K562 (cell line): ENCODE results near the gene FAM89B. TPM values are rescaled to one million over a fixed set of nuclear protein-coding genes. Genes with fewer than 3 reads are reported as not detected.

ENCODE experiments used
- FOXK1 ChIP-seq: sonication (generic); formaldehyde crosslinking; IDR thresholded peaks from 2 replicates; pipeline ENCODE4 v1.8.0; 2022; ENCODE audit warnings: missing genetic modification reagents, mild to moderate bottlenecking, borderline replicate concordance
- FOXP1 ChIP-seq: sonication (generic); formaldehyde crosslinking; IDR thresholded peaks from 2 replicates; pipeline ENCODE4 v1.8.0; 2022; ENCODE audit warnings: mild to moderate bottlenecking, missing genetic modification reagents
- GABPB2 ChIP-seq: fragments of 250-450 bp; sonication (Bioruptor Pico); conservative IDR thresholded peaks from 2 replicates; pipeline ENCODE4 v1.5.1; 2021; ENCODE audit warnings: mild to moderate bottlenecking
- GTF3C2 ChIP-seq: IDR thresholded peaks from 3 replicates; pipeline ENCODE4 v1.6.1; 2011; ENCODE audit warnings: borderline replicate concordance, mild to moderate bottlenecking, moderate library complexity; ENCODE audit not compliant: insufficient read length; ENCODE audit errors: extremely low read depth
- MEF2A ChIP-seq: IDR thresholded peaks from 2 replicates; pipeline ENCODE4 v1.6.1; 2011; ENCODE audit warnings: low read depth, mild to moderate bottlenecking, low read length, moderate library complexity; ENCODE audit not compliant: control insufficient read depth
- PBX2 ChIP-seq, 2 experiments: IDR thresholded peaks in 1 of 2; conservative IDR thresholded peaks in 1 of 2; 2 replicates each; pipeline ENCODE4 v1.6.1; 2016; ENCODE audit warnings: low read depth in 2 of 2, mild to moderate bottlenecking in 1 of 2, missing compliant biosample characterization in 1 of 2, missing genetic modification characterization in 1 of 2, moderate library complexity in 1 of 2
- POLR2AphosphoS5 ChIP-seq: IDR thresholded peaks from 2 replicates; pipeline ENCODE4 v1.6.1; 2011; ENCODE audit warnings: mild to moderate bottlenecking, low read depth, low read length, moderate library complexity; ENCODE audit not compliant: control insufficient read depth, insufficient read depth
- RBM22 ChIP-seq: fragments of 200-400 bp; formaldehyde crosslinking; IDR thresholded peaks from 2 replicates; pipeline ENCODE4 v1.6.1; 2018; ENCODE audit warnings: low read length, low read depth; ENCODE audit not compliant: poor library complexity, severe bottlenecking
- SETDB1 ChIP-seq: IDR thresholded peaks from one replicate; pipeline ENCODE4 v1.6.1; 2012; ENCODE audit warnings: low read length, control low read depth, inconsistent platforms
- SFPQ ChIP-seq: fragments of 200-400 bp; formaldehyde crosslinking; IDR thresholded peaks from 2 replicates; pipeline ENCODE4 v1.6.1; 2017; ENCODE audit warnings: mild to moderate bottlenecking, low read depth, low read length, moderate library complexity
- SIX5 ChIP-seq, 2 experiments: IDR thresholded peaks; 2 replicates each; pipeline ENCODE4 v1.6.1; 2011; ENCODE audit warnings: low read length in 2 of 2, borderline replicate concordance in 1 of 2, low read depth in 1 of 2, mild to moderate bottlenecking in 1 of 2, moderate library complexity in 1 of 2; ENCODE audit not compliant: insufficient read depth in 1 of 2
- ZBTB11 ChIP-seq, 3 experiments: fragments of 200-800 bp in 1 of 3; fragments of 250-450 bp in 1 of 3; fragments of 450-650 bp in 1 of 3; sonication (Bioruptor Pico) in 1 of 3; sonication (Bioruptor generic) in 1 of 3; formaldehyde crosslinking in 1 of 3; IDR thresholded peaks; 2 replicates each; pipeline versions ENCODE4 v1.6.1 to v1.8.0; 2016 to 2022; ENCODE audit warnings: mild to moderate bottlenecking in 2 of 3, missing genetic modification characterization in 2 of 3, missing compliant biosample characterization in 1 of 3, moderate library complexity in 1 of 3
- polyA plus RNA-seq, 8 experiments: library from polyadenylated mRNA; depleted of rRNA in 4 of 8; stranded (reverse) in 5 of 8; unstranded in 3 of 8; fragments of >200 nt; fragmentation: Nextera tagmentation in 2 of 8; fragmentation: Illumina TruSeq in 1 of 8; extraction: Ambion mirVana in 2 of 8; extraction: Trizol in 1 of 8; gene quantifications; 2 replicates each; pipeline versions ENCODE4 v1.2.1 to v1.2.3, GENCODE V29; 2011 to 2014; ENCODE audit warnings: inconsistent platforms in 1 of 8, missing spikeins in 1 of 8
- total RNA-seq, 7 experiments: library from RNA; depleted of rRNA in 6 of 7; stranded (reverse); fragments of >200 nt in 6 of 7; fragmentation: Illumina TruSeq in 2 of 7; extraction: Trizol in 2 of 7; gene quantifications; 2 replicates each; pipeline versions ENCODE4 v1.2.1 to v1.2.3, GENCODE V29; 2011 to 2021; ENCODE audit warnings: low replicate concordance in 1 of 7

Gene FAM89B
- total and polyA plus RNA-seq, 9 of the 15 experiments (the other 6 are each of a cell fraction or from before 2014, with no cell fraction given): 0.32 to 27.6 (median 11.9) TPM

GRCh38 chr11:65615229-65615949, 43.1 kb downstream of the FAM89B start, which contains the start of gene PCNX3 (continued):
- peak in 1 of 3 experiments; percentile 79; a peak in 1 of 6 replicates for TF ChIP-seq ZBTB11 (CRISPR knock-in tag; IDR thresholded peaks at IDR 0.05)
- no peak for TF ChIP-seq SETDB1
- TF ChIP-seq PBX2 (CRISPR knock-in tag; IDR thresholded peaks at IDR 0.05; ENCODE audit: low read depth): peak; percentile 95
- peak; percentile 99 for TF ChIP-seq PBX2 (tag; conservative IDR thresholded peaks at IDR 0.05; ENCODE audit: low read depth)
- TF ChIP-seq GABPB2 (CRISPR knock-in tag): no peak
- TF ChIP-seq SFPQ: no peak
- no peak for TF ChIP-seq RBM22
- peak; percentile 44 to 53; a peak in 3 of 4 replicates for TF ChIP-seq SIX5 (IDR thresholded peaks at IDR 0.05; ENCODE audit: borderline replicate concordance in 1 of 2, insufficient read depth in 1 of 2, low read depth in 1 of 2, low read length in 2 of 2)
- TF ChIP-seq MEF2A: 0 out of 2 replicates have a peak, but pooled peaks have one; percentile 17
- no peak for TF ChIP-seq FOXP1
- no peak for TF ChIP-seq FOXK1 (CRISPR knock-in tag)
- no peak for TF ChIP-seq GTF3C2
- 0 out of 2 replicates have a peak, but pooled peaks have one; percentile 34 for TF ChIP-seq POLR2AphosphoS5
